HG02938 (cell line): ENCODE measurements around the gene KCNJ4.

Experiments
- ATAC-seq: cut with Tn5 transposase; IDR thresholded peaks from one replicate; pipeline ENCODE4 v1.9.1; 2021; ENCODE audit warnings: mild to moderate bottlenecking, moderate library complexity; ENCODE audit not compliant: unreplicated experiment

Gene KCNJ4

DNA sequence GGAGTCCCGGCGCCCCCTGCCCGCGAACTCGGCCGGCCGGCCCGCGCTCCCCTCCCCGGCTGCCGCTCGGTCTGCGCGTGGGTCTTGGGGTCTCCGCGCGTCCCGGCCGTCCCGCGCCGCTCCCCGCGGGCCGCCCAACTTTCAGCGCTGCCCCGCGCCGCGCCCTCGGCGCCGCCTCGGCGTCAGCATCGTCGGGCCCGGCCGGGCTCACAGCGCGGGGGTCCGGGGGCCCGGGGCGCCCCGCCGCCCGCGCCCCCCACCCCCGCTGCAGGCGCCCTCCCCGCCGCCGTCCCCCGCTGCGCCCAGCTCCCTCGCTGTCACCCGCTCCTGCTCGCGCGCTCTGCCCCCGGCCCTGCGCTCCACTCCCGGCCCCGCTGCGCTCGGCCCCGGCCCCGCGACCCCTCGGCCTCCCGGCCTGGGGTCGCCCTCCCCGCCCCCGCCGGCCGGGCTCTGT, at the start of gene KCNJ4:
Gene KCNJ4 (minus strand): TSS at position 124 of the 454 bp plus-strand sequence. CDS start 27,067 bp downstream, outside the sequence.
- ATAC-seq: no peak

DNA sequence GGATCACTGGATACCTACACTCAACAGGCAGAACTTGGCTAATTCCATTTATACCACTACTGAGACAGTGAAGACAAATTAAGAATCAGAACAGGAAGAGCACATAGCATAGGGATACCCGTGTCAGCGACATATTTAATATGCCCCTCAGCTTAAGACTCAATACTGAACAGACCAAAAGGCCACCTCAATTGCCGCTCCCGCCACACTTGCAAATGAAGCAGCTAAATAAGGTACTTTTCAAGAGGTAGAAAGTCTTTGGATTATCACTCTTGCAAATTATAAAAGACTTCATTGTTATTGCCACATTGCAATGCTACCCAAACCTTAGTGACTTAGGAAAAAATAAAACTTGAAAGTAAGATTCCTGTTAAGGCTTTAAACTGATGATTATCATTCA, 48.0 kb upstream of the KCNJ4 start:
- ATAC-seq: no peak

DNA sequence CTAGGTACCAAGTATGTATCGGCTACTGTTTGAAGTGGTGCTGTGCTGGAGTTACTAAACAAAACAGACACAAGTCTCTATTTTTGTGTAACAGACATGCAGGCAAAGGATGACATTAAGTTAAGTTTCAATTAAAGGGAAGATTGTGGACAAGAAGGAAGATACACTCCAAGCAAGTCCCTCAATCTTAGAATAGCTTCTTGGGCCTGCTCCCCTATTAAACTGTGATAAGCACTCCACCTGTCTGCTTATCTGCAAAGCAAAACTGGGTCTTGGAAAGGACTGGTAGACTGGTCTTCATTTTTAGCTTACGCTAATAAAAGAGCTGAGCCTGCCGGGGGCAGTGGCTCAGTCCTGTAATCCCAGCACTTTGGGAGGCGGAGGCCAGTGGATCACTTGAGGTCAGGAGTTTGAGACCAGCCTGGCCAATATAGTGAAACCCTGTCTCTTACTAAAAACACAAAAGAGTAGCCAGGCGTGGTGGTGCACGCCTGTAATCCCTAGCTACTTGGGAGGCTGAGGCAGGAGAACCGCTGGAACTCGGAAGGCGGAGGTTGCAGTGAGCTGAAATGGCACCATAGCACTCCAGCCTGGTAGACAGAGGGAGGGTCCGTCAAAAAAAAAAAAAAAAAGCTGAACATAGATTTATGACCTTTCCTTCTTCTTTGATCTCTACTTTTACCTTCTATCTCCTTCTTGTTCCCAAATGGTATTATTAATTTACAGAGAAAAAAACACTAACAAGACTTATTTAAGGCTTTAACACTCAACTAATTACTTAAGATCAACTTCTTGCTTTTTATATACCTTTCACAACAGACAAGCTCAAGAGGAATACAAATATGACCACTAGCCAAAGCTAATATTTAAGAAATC, 47.0 kb upstream of the KCNJ4 start:
- no peak for ATAC-seq

DNA sequence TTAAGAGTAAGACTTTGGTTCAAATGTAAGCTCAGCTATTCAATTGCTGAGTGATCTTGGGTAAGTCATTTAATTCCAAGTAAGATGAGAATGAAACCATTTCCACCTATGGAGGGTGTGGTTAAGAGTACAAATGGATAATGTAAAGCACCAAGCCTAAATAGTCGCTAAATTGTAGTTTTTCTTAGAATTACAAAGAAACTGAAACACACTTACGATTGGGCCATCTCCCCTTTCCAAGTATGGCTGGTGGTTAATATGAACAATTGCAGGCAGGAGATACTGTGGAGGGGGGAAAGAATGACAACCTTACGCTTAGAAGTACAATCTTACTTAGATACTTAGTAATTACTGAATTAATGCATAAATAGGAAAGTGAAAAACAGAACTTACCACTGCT, 42.9 kb upstream of the KCNJ4 start:
- no peak for ATAC-seq

DNA sequence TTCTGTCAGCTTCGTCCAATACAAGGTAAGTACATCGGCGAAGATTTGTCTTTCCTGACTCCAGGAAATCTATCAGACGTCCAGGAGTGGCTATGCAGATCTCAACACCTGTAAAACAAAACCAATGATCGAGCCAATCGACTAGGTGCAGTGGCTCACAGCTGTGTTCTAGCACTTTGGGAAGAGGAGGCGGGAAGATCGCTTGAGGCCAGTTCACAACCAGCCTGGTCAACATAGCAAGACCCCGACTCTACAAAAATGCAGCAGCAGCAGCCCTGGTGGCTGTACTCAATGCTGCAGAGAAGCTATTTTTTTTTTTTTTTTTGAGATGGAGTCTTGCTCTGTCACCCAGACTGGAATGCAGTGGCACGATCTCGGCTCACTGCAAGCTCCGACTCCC, 39.9 kb upstream of the KCNJ4 start:
- no peak for ATAC-seq

DNA sequence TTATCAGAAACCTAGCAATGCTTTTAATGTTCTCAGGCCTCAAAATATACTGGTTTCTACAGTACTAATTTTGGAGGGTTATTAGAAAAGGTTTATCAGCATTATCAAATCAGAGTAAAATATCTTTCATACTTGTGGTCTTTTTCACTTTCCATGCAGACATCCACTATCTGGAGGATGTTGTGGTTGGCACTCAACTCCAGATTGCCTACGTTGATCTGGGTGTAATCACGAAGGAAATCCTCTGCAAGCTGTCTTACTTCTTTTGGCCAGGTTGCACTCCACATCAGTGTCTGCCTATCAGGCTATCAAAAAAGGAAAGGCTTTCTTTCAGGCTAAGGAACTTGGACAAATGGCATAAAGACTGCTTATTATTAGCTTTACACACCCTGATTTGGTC, 39.5 kb upstream of the KCNJ4 start:
- ATAC-seq: no peak

DNA sequence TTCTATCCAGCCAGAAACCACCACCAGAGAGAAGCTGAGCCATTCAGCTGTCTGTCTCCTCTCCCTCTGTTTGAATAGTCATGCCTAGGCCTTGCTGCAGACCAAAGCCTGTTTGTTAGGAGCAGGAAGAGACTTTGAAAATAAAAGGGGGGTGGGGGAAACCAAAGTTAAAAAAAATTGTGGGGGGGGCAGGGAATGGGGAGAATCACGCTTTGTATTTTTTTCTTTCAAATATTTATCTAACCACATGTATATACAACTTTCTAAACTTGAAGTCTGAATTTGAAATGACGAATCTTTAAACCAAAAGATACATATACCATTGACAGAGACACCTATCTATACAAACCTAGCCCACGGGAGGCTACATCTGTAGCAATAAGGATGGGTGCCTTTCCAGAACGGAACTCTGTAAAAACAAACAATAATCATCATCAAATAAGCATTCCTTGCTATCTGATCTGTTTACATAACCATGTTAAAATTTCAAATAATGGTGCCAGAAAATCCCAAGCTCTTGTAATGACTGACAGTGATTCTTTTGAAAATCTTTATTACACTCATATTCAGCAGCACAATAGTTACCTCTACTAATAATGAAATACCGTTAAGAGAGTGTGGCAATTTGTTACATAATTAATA, 36.8 kb upstream of the KCNJ4 start:
- ATAC-seq: no peak

DNA sequence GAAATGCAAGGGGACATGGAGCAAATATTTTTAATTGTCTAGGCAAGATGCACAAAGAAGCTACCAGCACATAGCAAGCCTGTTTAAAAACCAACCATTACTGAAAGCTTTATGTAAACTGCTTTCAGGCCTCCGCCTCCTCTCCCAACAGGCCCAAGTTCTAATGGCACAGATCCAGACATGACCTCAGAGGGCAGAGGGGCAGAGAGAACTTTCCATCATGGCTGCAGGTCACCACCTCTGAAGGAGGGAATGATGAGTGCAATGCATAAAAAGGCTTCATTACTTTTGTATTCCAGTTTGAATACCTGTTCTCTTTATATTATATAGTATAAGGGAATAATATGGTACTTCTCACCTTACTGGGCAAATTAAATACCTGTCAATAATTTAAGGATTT, 35.9 kb upstream of the KCNJ4 start:
- ATAC-seq: no peak

DNA sequence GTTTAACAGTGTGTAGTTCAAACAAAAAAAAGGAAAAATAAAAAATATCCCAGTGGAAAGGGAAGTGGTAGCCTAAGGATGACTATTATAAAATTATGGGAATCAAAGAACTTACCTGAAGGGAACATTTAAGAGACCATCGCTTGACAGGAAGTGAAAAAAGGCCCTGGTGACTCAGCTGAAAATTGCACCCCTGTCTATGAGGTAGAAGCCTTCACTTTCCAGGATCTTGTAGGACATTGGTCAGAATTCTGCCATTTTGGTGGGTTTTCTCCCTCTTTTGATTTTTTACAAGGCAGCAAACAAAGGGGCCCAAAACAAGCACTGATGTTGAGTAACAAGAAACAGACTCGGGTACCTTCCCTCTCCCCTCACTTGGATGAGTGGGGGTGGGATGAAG, 35.5 kb upstream of the KCNJ4 start:
- no peak for ATAC-seq

DNA sequence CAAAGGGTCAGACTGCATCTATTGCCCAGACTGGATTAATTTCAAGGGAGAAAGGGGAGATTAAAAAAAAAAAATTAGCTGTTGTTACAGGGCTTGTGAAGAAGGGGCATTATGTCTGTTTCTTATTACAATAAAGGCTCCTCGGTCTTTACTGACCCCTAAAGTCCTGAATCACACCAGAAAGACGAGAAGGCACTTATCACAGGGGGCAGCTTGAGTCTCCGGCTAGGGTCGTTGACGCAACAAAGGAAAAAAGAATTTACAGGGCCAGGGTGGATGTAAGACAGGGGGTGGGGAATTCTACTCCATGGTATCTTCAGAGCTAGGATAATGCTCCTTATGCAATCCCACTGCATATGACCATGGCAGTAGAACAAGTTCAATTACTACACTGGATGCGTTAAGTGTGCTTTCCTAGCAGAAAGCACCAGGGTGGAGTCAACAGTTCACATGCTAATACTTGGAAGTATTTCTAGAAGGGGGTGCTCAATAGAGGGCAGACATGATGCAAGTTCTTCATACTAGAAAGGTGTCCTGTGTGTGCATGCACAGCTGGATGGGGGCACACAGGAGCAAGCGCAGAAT, 34.7 kb upstream of the KCNJ4 start:
- ATAC-seq: no peak

DNA sequence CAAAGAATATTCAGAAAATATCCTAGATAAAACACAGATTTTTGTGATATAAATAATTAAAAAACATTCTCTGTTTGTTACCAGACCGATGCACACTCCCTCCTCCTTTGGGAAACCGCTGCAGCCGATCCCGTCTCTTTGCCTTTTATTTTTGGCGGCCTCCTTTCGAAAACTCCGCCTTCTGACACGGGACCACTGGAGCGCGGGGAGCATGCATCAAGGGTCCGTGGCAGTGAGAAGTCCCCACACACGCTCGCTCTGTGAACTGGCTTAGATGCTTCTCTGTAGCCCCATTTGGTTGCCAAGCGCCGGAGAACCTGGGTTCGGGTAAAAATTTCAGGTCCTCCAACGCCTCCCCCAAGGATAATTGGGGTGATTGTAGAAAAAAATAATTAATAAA, 34.1 kb upstream of the KCNJ4 start:
- ATAC-seq: no peak

DNA sequence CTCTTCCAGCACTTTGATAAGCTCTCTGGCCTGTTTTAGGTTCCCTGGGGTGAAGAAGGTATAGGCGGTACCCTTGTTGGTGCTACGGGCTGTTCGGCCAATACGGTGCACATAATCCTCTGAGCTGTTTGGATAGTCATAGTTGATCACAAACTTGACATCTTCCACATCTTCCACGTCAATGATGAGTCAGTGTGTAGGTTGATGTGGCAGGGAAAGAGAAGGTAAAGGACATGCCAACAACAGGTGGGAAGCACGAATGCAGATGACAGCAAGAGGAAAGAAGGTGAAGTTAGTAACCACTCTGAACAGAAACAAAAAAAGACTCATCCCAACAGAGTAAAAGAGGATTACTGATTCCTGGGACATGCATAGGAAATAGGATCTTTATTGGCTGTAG, 32.9 kb upstream of the KCNJ4 start:
- ATAC-seq: no peak

DNA sequence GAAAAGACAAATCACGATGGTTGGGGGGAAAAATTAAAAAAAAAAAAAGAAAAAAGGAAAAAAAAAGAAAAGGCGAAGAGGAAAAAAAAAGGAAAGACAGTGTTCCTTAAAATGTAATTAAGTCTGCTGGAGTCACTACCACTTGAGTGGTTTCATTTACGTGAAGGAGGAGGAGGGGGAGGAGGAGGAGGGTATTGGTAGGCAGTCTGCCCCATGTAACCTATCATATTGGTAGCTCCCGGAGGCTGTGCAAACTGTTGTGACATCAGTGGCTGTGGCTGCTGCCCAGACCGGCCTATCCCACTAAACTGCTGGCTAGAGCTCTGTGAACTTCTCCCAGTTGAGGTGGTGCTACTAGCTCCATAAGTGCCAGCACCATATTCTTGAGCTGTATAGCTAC, 30.8 kb upstream of the KCNJ4 start:
- ATAC-seq: no peak

DNA sequence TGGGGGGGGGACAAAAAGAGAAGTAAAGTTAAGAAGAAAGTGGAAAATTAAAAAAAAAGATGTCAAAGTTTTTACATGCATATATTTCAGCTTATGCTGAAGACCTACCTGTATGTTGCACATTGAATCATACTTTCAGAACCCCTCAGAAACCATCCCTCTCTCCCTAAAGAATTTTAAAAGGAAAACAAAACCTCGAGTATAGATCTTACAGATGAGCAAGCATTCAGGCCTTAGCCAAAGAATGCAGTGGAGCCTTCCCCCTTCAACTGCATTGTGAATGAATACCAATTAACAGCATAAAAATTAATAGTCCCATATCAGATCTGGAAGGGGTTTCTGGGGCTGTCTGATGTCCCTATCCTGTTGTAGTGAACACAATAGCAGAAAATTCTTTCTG, 29.2 kb upstream of the KCNJ4 start:
- ATAC-seq: no peak

DNA sequence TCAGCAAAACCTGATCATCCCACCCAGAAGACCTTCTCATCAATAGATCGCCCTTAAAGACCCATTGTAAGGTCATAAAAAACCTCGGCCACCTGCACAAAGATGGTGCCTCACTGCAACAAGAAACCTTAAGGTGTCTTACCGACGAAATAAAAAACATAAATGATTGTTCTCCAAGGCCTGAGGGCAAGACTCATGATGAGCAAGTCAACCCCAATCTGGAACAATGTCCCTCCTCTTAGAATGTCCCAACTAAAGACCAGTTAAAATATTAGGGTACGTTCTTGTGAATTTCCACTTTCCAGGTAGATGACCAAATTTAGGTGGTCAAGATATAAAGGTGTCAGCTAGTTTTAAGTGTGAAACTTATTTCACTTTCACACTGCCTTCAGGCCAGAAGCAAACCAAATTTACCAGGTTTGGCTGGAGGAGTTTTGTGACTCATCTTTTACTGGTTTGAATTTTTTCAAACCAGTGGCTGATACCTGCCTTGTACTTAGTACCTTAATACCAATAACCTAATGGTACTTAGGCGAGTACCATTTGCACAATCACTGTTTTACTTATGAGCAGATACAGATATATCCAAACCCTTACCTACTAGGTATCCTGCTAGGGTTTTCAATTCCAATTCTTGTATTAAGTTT, 27.8 kb upstream of the KCNJ4 start:
- no peak for ATAC-seq

DNA sequence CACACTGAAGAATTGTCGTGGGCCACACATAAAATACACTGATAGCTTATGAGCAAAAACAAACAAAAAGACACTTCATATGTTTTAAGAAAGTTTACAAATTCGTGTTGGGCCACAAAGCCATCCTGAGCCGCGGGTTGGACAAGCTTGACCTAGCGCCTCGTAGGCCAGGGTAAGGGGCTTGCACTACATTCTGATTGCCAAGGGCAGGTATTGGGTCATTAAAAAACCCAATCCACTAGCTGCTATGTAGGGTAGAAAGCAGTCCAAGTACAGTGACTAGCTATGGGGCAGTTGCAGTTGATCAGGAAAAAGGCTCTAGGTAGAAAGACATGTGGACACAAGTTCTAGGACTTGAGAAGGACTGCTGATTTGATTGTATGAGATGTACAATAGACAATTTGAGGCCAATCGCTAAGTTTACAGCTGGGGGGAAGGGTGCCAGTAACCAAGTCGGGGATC, 26.9 kb upstream of the KCNJ4 start:
- no peak for ATAC-seq

DNA sequence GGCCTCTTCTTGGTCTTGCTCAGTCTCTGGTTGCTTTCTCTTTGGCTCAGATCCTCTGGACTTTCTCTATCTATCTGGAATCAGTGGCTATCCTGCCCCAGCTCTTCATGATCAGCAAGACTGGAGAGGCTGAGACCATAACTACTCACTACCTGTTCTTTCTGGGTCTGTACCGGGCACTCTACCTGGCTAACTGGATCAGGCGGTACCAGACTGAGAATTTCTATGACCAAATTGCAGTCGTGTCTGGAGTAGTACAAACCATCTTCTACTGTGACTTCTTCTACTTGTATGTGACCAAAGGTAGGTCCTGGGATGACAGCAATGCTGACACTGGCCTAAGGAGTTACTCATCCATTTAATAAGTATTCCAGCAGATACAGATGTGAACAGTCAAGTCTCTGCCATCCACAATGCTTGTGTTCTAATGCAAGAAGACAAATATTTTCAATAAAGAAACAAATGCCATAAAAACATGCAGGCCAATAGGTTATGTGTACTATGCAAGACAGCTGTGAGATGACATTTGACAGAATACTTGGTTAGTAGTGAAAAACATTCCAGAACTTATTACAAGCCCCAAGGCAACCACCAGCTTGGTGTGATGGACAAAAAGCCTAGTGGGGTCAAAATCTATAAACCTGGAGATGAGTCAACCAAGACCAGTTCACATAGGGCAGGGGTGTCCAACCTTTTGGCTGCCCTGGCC, 26.3 kb upstream of the KCNJ4 start:
- ATAC-seq: no peak

DNA sequence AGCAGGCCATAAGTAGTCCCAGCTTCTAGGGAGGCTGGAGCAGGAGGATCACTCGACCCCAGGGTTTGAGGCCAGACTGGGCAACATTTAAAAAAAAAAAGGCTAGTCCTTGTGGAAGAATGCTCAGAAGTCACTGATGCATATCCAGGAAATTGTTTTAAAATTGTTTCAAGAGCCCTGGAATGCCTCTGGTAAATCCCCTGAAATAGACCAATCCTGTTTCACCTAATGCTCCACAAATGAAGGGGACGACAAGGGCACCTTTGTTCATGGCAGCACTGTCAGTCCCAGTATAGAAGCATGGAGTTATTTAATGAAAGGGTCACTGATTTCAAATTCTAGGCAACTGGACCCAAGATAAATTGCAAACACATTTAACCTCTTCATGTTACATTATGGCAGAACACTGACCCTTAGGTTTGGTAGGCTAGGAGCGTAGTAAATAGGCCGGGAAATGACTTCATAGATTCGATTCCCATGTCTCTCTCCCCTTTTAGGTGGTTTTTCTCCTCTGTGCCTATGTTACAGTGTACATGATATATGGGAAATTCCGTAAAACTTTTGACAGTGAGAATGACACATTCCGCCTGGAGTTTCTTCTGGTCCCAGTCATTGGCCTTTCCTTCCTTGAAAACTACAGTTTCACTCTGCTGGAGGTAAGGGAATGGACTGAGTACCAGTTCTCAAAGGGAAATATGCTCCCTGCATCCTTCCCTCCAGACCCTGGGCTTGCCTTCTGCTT, 24.3 kb upstream of the KCNJ4 start:
- ATAC-seq: no peak

DNA sequence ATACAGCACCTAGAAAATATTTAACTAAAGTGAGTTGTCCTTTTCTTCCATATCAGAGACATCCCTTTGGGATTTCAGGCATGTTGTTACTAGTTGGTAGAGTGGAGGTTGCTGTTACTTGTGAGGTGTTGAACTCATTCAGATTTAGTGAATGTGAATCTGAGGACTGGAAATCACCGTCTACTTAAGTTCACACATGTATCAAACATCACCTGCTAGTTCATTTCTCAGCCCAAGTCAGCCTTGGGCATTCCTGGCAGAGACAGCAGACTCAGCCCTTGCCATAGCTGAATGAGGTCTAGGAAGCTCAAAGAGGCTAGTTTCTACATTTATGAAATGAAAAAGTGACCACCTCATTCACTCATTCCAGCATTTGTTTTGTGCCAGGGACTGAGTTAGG, 22.6 kb upstream of the KCNJ4 start:
- no peak for ATAC-seq

DNA sequence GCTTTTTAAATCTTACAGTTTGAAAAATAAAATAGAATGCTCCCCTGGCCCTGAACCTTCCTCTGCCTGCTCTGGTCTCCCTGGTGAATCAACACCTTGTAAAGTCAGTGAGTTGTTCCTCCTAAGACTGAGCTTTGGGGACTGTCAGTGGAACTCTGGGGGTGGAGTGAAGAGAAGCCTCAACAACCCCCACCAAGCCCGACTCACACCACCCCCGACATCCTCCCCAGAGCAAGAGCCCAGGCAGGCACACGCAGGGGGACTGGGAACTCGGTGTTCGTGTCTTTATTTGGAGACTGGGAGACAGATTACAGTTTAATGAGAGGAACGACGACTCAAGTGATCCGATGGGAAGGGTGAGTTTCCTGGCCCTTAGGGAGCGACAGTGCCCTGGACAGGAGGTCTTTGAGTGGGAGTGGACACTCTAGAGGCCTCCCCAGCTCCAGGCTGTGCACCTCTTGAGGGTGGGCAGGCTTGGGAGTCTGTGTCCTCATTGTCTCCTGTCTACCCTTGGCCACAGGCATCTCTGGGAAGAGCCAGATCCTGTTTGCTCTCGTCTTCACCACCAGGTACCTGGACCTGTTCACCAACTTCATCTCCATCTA, 19.1 kb upstream of the KCNJ4 start:
- no peak for ATAC-seq
